Measurements from ENCODE around the gene ASIP.
"Not testable (repeated sequence)": the region's sequence is repeated elsewhere in the genome, so short reads cannot be mapped to it uniquely, and the experiment has no call there.

The ASIP gene

GRCh38 chr20:34240693-34241615, at the start of gene ASIP:
ASIP (plus strand) TSS chr20:34241423; CDS start chr20:34260375, 18,952 bp downstream.
- DNase-seq: no peak

- no peak for DNase-seq
These were observed 48.2 kb upstream of the ASIP start for GRCh38 chr20:34193051-34193450.

GRCh38 chr20:34199183-34199582, 42.0 kb upstream of the ASIP start:
- DNase-seq: no peak

GRCh38 chr20:34200023-34200422, 41.2 kb upstream of the ASIP start:
- no peak for DNase-seq

GRCh38 chr20:34201531-34201930, 39.7 kb upstream of the ASIP start:
- DNase-seq: no peak

- not testable (repeated sequence) for DNase-seq
These were observed 35.9 kb upstream of the ASIP start for GRCh38 chr20:34205172-34205880.

GRCh38 chr20:34209111-34209510, 32.1 kb upstream of the ASIP start:
- DNase-seq: no peak

- no peak for DNase-seq
These were observed 31.0 kb upstream of the ASIP start for GRCh38 chr20:34210271-34210670.

- DNase-seq: no peak
These were observed 29.6 kb upstream of the ASIP start for GRCh38 chr20:34211591-34211990.

GRCh38 chr20:34213213-34213612, 28.0 kb upstream of the ASIP start:
- no peak for DNase-seq

- DNase-seq: peak; percentile 65 to 79
These were observed 25.4 kb upstream of the ASIP start for GRCh38 chr20:34215711-34216381.

- DNase-seq: no peak
These were observed 24.9 kb upstream of the ASIP start for GRCh38 chr20:34216382-34216742.

GRCh38 chr20:34220561-34220960, 20.7 kb upstream of the ASIP start:
- DNase-seq: no peak

GRCh38 chr20:34222208-34222607, 19.0 kb upstream of the ASIP start:
- no peak for DNase-seq

GRCh38 chr20:34224251-34224650, 17.0 kb upstream of the ASIP start:
- DNase-seq: not testable (repeated sequence)

GRCh38 chr20:34231634-34232033, 9.6 kb upstream of the ASIP start:
- DNase-seq: no peak

- no peak for DNase-seq
These were observed 8.6 kb upstream of the ASIP start for GRCh38 chr20:34232494-34233087.

- no peak for DNase-seq
These were observed 7.5 kb upstream of the ASIP start for GRCh38 chr20:34233687-34234086.

- DNase-seq: no peak
These were observed 5.3 kb upstream of the ASIP start for GRCh38 chr20:34235875-34236274.

GRCh38 chr20:34237942-34238341, 3.3 kb upstream of the ASIP start:
- no peak for DNase-seq

- DNase-seq: no peak
These were observed 1.1 kb upstream of the ASIP start for GRCh38 chr20:34240121-34240520.

- DNase-seq: not testable (repeated sequence)
These were observed 792 bp downstream of the ASIP start for GRCh38 chr20:34242015-34242414.

GRCh38 chr20:34242879-34243278, 1.7 kb downstream of the ASIP start:
- DNase-seq: no peak

All from NCI-H187 (cell line).